Cardiac muscle cell (in vitro differentiated cells and primary cell): ENCODE measurements around the gene CYB561D1. TPM values are rescaled to one million over a fixed set of nuclear protein-coding genes. Genes with fewer than 3 reads are reported as not detected.

Source experiments
- DNase-seq, 2 donors: peaks; one replicate each; pipeline versions ENCODE4 v3.0.0 to v3.0.0-alpha.2; 2010 to 2017; ENCODE audit warnings: low read depth in 1 of 2, low spot score in 1 of 2
- H3K27ac ChIP-seq: fragments of 200-600 bp; sonication (generic); 2 replicates; pipeline ENCODE4 v1.5.1; 2016
- H3K27me3 ChIP-seq: fragments of 200-600 bp; sonication (generic); 2 replicates; pipeline ENCODE4 v1.6.0; 2016; ENCODE audit warnings: control low read depth
- H3K36me3 ChIP-seq: fragments of 200-600 bp; sonication (generic); 2 replicates; pipeline ENCODE4 v1.5.1; 2016; ENCODE audit warnings: control low read depth
- H3K4me1 ChIP-seq: fragments of 200-600 bp; sonication (generic); 2 replicates; pipeline ENCODE4 v1.8.1; 2017; ENCODE audit warnings: low read depth, mild to moderate bottlenecking, mixed run types
- H3K4me3 ChIP-seq: fragments of 200-600 bp; sonication (generic); 2 replicates; pipeline ENCODE4 v1.5.1; 2016; ENCODE audit warnings: mild to moderate bottlenecking
- H3K9me3 ChIP-seq: fragments of 200-600 bp; sonication (generic); 2 replicates; pipeline ENCODE4 v1.5.1; 2017; ENCODE audit warnings: low read depth, mild to moderate bottlenecking, control low read depth
- CTCF ChIP-seq: IDR thresholded peaks from 2 replicates; pipeline ENCODE4 v1.5.1; 2012; ENCODE audit warnings: low read depth, mild to moderate bottlenecking, low read length
- polyA plus RNA-seq: library from polyadenylated mRNA; unstranded; fragments of >200 nt; fragmentation: Nextera tagmentation; extraction: Ambion mirVana; gene quantifications from 2 replicates; pipeline ENCODE4 v1.2.1, GENCODE V29; 2016
- total RNA-seq: library from RNA; depleted of rRNA; stranded (reverse); fragments of >200 nt; gene quantifications from 2 replicates; pipeline ENCODE4 v1.2.3, GENCODE V29; 2016

CYB561D1 gene
- total and polyA plus RNA-seq, 2 experiments from 2014 or later: 5.3 to 6.6 TPM

- Histone ChIP-seq H3K4me3 (no peak overlapping the region), H3K27ac (no peak overlapping the region), H3K9me3 (no peaks in the 10 kb centered on the region), H3K36me3 (no peaks in the 10 kb centered on the region), H3K4me1 (no peaks in the 10 kb centered on the region), H3K27me3 (peaks cover 3% of the 10 kb centered on the region)
- no peak for TF ChIP-seq CTCF
- DNase-seq: no peak
Measured at GRCh38 chr1:109521002-109521951, 27.4 kb downstream of the CYB561D1 start.

GRCh38 chr1:109522026-109522425, 28.1 kb downstream of the CYB561D1 start:
- Histone ChIP-seq H3K27ac (no peak overlapping the region), H3K4me3 (no peak overlapping the region), H3K9me3 (no peaks in the 10 kb centered on the region), H3K4me1 (no peaks in the 10 kb centered on the region), H3K36me3 (no peaks in the 10 kb centered on the region), H3K27me3 (peaks cover 3% of the 10 kb centered on the region)
- TF ChIP-seq CTCF: no peak
- no peak for DNase-seq

- DNase-seq: no peak
- no peak for TF ChIP-seq CTCF
- no peaks in the 10 kb centered on the region for H3K9me3 ChIP-seq
Measured at GRCh38 chr1:109523706-109524105, 29.8 kb downstream of the CYB561D1 start.

GRCh38 chr1:109527098-109527811, 33.4 kb downstream of the CYB561D1 start:
- H3K27me3 ChIP-seq: peaks cover 3% of the 10 kb centered on the region
- H3K4me1 ChIP-seq: no peaks in the 10 kb centered on the region
- H3K27ac ChIP-seq: no peak overlapping the region
- no peak for TF ChIP-seq CTCF
- no peak overlapping the region for H3K4me3 ChIP-seq
- no peaks in the 10 kb centered on the region for H3K9me3 ChIP-seq
- no peak for DNase-seq
- no peaks in the 10 kb centered on the region for H3K36me3 ChIP-seq

More at GRCh38 chr1:109523706-109524105, 29.8 kb downstream of the CYB561D1 start:
- no peak overlapping the region for H3K4me3 ChIP-seq
- H3K36me3 ChIP-seq: no peaks in the 10 kb centered on the region
- peaks cover 3% of the 10 kb centered on the region for H3K27me3 ChIP-seq
- H3K4me1 ChIP-seq: no peaks in the 10 kb centered on the region
- H3K27ac ChIP-seq: no peak overlapping the region

- no peak overlapping the region for H3K4me3 ChIP-seq
Measured at GRCh38 chr1:109527846-109528695, 34.2 kb downstream of the CYB561D1 start.

More at GRCh38 chr1:109527846-109528695, 34.2 kb downstream of the CYB561D1 start:
- H3K27ac ChIP-seq: no peak overlapping the region
- no peaks in the 10 kb centered on the region for H3K36me3 ChIP-seq
- peaks cover 3% of the 10 kb centered on the region for H3K27me3 ChIP-seq
- H3K9me3 ChIP-seq: no peaks in the 10 kb centered on the region
- H3K4me1 ChIP-seq: peaks cover 4% of the 10 kb centered on the region
- TF ChIP-seq CTCF: no peak
- DNase-seq: no peak
